Activated naive CD4-positive, alpha-beta T cell treated with anti-CD3 and anti-CD28 coated beads for 36 hours (primary cell): Measurements from ENCODE around the gene LRCH4. TPM values are rescaled to one million over a fixed set of nuclear protein-coding genes. Genes with fewer than 3 reads are reported as not detected.

Experiments
- CTCF ChIA-PET: fragments of 350-600 bp; sonication (Branson Sonifier 250); formaldehyde crosslinking; loops from one replicate; lab custom pipeline; 2021; ENCODE audit warnings: antibody characterized with exemption; lab: Charles Lee
- DNase-seq: peaks from one replicate; pipeline ENCODE4 v3.0.0-alpha.2; 2020
- H3K27ac Mint-ChIP-seq: one replicate; pipeline ENCODE4 v1.8.0; 2021; ENCODE audit warnings: mild to moderate bottlenecking, mixed read lengths
- H3K27me3 Mint-ChIP-seq: one replicate; pipeline ENCODE4 v1.8.0; 2021; ENCODE audit warnings: low read depth, mixed read lengths
- H3K36me3 Mint-ChIP-seq: one replicate; pipeline ENCODE4 v1.8.0; 2021; ENCODE audit warnings: low read depth, mixed read lengths
- H3K4me1 Mint-ChIP-seq: one replicate; pipeline ENCODE4 v1.8.0; 2021; ENCODE audit warnings: low read depth, mixed read lengths
- H3K4me3 Mint-ChIP-seq: one replicate; pipeline ENCODE4 v1.8.0; 2021; ENCODE audit warnings: mild to moderate bottlenecking, moderate library complexity, mixed read lengths
- H3K9me3 Mint-ChIP-seq: one replicate; pipeline ENCODE4 v1.8.0; 2021; ENCODE audit warnings: mixed read lengths
- intact Hi-C: fragments of 100-400 bp; cut with micrococcal nuclease; formaldehyde crosslinking; loops from one replicate; pipeline ENCODE4 v1.15.1; 2023
- total RNA-seq, 2 experiments: library from RNA; stranded (reverse); gene quantifications; one replicate each; pipeline ENCODE4 v1.2.3, GENCODE V29; 2021

The LRCH4 gene
- total RNA-seq, 2 experiments from 2014 or later: 78.0 to 81.2 TPM

- Mint-ChIP-seq H3K36me3 (no peaks in the 10 kb centered on the region), H3K27ac (no peak overlapping the region)
Measured at GRCh38 chr7:100588438-100588837, 2.5 kb upstream of the LRCH4 start.

GRCh38 chr7:100586266-100587025, 517 bp upstream of the LRCH4 start, which contains the start of gene FBXO24:
TSS of gene FBXO24 (plus strand) at chr7:100586328. CDS start at chr7:100586626, 298 bp downstream.
- peaks cover 1% of the 10 kb centered on the region for H3K36me3 Mint-ChIP-seq
- H3K4me3 Mint-ChIP-seq: peak within 1 kb of the TSS; percentile 89
- H3K4me1 Mint-ChIP-seq: peaks cover 27% of the 10 kb centered on the region
- CTCF ChIA-PET: interaction anchor here (0.6 to 4.6 kb wide), 14 partner anchors 19 to 119 kb away, joined by 3 to 30 read pairs (median 4); partner anchors contain the start of genes GIGYF1 and POP7
- H3K27me3 Mint-ChIP-seq: peaks cover 7% of the 10 kb centered on the region
- peak; percentile 100 for DNase-seq
- H3K27ac Mint-ChIP-seq: peak within 1 kb of the TSS; percentile 97
- H3K9me3 Mint-ChIP-seq: no peaks in the 10 kb centered on the region
- intact Hi-C loops: loop anchor here (1.0 kb wide), 10 partner anchors 18 to 157 kb away; partner anchors contain the start of genes AGFG2, MEPCE, MOSPD3 and TSC22D4

More at GRCh38 chr7:100588438-100588837, 2.5 kb upstream of the LRCH4 start:
- peak; percentile 25 for DNase-seq
- peaks cover 7% of the 10 kb centered on the region for H3K27me3 Mint-ChIP-seq
- CTCF ChIA-PET: interaction anchor here (0.5 to 2.1 kb wide), 14 partner anchors 11 to 471 kb away, joined by 3 to 15 read pairs (median 4); partner anchors contain the start of gene POP7
- H3K4me3 Mint-ChIP-seq: peak overlapping the region; percentile 25
- H3K4me1 Mint-ChIP-seq: peaks cover 18% of the 10 kb centered on the region
- no peaks in the 10 kb centered on the region for H3K9me3 Mint-ChIP-seq
- intact Hi-C loops: loop anchor here (1.0 kb wide), 2 partner anchors 24 to 119 kb away; no protein-coding TSS in a partner anchor

DNA sequence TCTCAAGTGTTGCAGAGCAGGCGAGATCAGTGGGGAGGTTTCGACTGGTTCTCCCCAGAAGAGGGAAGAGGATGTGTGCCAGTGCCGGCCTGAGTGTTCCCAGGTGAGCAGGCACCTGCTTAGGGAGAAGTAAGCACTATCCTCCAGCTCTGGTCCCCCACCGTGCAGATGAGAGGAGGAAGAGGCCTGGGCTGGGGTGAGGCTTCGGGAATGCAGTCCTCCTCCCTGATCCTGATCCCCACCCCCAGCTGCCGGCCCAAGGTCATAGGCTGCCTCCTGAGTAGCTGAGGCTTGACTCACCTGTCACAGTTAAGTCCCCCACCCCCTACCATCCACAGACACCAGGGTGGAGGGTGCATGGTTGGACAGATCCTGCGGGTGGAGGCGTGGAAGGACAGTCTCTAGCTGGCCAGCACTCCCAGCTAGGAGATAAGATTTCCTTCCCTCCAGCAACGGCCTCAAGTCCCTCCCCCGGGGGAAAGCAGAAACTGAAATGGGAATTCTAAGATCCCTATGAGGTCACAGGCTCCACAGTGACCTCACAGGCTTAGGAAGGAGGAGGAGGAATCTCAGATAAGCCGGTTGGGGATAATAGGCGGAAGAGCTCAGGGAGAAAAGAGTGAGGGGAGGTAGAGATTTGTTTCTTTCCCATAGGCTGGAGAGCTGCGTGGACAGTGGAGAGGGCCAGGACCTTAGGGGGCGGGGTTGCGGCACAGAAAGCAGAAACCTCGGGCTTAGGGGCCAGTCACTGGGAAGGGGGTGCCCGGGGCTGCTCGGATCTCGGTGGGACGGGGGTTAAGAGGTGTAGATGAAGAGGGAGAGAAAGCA, 1.0 kb downstream of the LRCH4 start:
- no peaks in the 10 kb centered on the region for H3K27me3 Mint-ChIP-seq
- CTCF ChIA-PET: interaction anchor here (0.8 to 4.6 kb wide), 11 partner anchors 13 to 141 kb away, joined by 3 to 30 read pairs (median 5); partner anchors contain the start of genes GIGYF1, MOSPD3 and POP7
- peak; percentile 37 for DNase-seq
- no peaks in the 10 kb centered on the region for H3K9me3 Mint-ChIP-seq
- intact Hi-C loops: no loop called here
- peak overlapping the region; percentile 89 for H3K4me3 Mint-ChIP-seq
- H3K36me3 Mint-ChIP-seq: peaks cover 1% of the 10 kb centered on the region
- peak overlapping the region; percentile 97 for H3K27ac Mint-ChIP-seq
- H3K4me1 Mint-ChIP-seq: peaks cover 29% of the 10 kb centered on the region

GRCh38 chr7:100584054-100584682, 1.8 kb downstream of the LRCH4 start:
- Mint-ChIP-seq H3K36me3 (peaks cover 3% of the 10 kb centered on the region), H3K27me3 (no peaks in the 10 kb centered on the region), H3K4me3 (peak overlapping the region; percentile 89), H3K9me3 (no peaks in the 10 kb centered on the region), H3K4me1 (peaks cover 29% of the 10 kb centered on the region), H3K27ac (peak overlapping the region; percentile 97)
- CTCF ChIA-PET: interaction anchor here (0.6 to 4.6 kb wide), 11 partner anchors 14 to 155 kb away, joined by 3 to 30 read pairs (median 4); partner anchors contain the start of genes GIGYF1, MOSPD3 and ZCWPW1
- DNase-seq: peak; percentile 23
- intact Hi-C loops: no loop called here

DNA sequence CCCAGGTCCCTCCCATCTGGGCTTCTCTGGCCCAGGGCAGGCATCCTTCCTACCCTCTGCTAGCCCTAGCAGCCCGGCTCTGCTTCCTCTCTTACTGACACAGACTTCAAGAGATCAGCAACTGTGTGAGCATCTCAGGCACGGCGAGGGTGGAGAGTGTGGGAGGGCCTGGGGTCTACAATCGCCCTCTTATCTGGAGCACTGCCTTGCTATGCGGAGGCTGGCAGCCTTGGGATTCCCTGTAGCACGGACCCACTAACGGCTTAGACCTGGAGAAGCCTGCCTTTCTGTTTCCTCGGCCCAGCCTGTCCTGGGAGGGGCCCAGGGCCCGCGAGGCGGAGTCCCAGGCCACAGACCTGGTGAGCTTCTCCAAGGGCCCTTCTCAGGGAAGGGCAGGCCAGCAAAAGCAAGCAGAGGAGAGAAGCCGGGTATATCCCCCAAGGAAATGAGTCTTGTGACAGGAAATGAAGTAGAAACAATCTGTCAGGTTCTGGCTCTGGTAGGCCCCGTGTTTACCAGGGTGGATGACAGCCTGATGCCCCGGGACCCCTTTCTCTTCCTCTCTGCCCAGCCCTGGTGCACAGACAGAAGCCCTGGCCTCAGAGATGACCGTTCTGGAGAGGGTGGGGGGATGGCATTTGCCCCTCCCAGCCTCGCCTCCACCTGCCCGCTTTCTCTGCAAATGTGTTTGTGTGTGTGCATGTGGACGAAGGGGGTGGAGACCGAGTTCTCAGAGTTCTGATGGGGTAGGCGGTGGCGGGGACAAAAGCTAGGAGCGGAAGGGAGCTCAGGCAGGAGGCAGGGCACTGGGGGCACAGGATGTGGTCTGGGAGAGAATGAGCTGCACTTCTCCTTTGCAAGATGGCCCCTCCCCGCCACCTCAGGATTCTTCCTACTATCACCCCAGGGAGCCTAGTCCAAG, 2.5 kb downstream of the LRCH4 start:
- DNase-seq: peak; percentile 85
- H3K36me3 Mint-ChIP-seq: peaks cover 8% of the 10 kb centered on the region
- no peaks in the 10 kb centered on the region for H3K27me3 Mint-ChIP-seq
- CTCF ChIA-PET: interaction anchor here (0.6 to 4.6 kb wide), 8 partner anchors 14 to 155 kb away, joined by 3 to 30 read pairs (median 4); partner anchors contain the start of genes GIGYF1, MOSPD3 and ZCWPW1
- intact Hi-C loops: loop anchor here (1.0 kb wide), 2 partner anchors 12 to 291 kb away; no protein-coding TSS in a partner anchor
- peak overlapping the region; percentile 97 for H3K27ac Mint-ChIP-seq
- no peaks in the 10 kb centered on the region for H3K9me3 Mint-ChIP-seq
- peak overlapping the region; percentile 89 for H3K4me3 Mint-ChIP-seq
- H3K4me1 Mint-ChIP-seq: peaks cover 29% of the 10 kb centered on the region

GRCh38 chr7:100582650-100583049, 3.3 kb downstream of the LRCH4 start:
- peak overlapping the region; percentile 16 for H3K4me3 Mint-ChIP-seq
- peaks cover 8% of the 10 kb centered on the region for H3K36me3 Mint-ChIP-seq
- H3K27ac Mint-ChIP-seq: peak overlapping the region; percentile 97
- no peaks in the 10 kb centered on the region for H3K27me3 Mint-ChIP-seq
- DNase-seq: no peak
- no peaks in the 10 kb centered on the region for H3K9me3 Mint-ChIP-seq
- CTCF ChIA-PET: interaction anchor here (1.4 to 1.5 kb wide), 2 partner anchors 19 to 113 kb away, joined by 3 to 4 read pairs; no protein-coding TSS in a partner anchor
- intact Hi-C loops: loop anchor here (1.0 kb wide), 2 partner anchors 11 to 292 kb away; no protein-coding TSS in a partner anchor
- peaks cover 29% of the 10 kb centered on the region for H3K4me1 Mint-ChIP-seq

DNA sequence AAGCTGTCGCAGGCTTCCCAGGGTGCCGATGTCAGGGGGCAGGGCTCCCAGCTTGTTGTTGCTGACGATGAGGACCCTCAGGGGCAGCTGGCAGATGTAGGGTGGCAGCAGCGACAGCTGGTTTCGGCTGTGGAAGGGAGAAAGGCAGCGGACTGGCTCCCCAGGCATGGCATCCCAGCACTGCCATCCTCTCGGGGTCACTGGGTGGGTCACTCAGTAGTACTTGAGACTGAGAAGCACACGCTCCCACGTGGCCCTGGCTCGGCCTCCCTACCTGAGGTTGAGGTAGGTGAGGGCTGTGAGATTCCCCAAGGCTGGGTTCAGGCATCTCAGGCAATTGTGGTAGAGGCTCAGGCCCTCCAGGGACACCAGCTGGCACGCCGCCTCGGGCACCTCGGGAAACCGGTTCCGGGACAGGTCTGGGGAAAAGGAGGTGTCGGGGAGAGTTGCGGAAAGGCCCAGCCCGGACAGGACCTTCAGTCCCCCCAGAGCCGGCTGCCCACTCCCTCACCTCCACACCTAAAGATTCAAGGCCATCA, 3.8 kb downstream of the LRCH4 start:
- no peaks in the 10 kb centered on the region for H3K9me3 Mint-ChIP-seq
- no peak overlapping the region for H3K4me3 Mint-ChIP-seq
- no peaks in the 10 kb centered on the region for H3K27me3 Mint-ChIP-seq
- no peak for DNase-seq
- H3K27ac Mint-ChIP-seq: peak overlapping the region; percentile 97
- CTCF ChIA-PET: interaction anchor here (0.6 to 1.1 kb wide), 2 partner anchors 19 to 108 kb away, joined by 3 to 4 read pairs; no protein-coding TSS in a partner anchor
- H3K4me1 Mint-ChIP-seq: peaks cover 29% of the 10 kb centered on the region
- peaks cover 8% of the 10 kb centered on the region for H3K36me3 Mint-ChIP-seq
- intact Hi-C loops: no loop called here

- Mint-ChIP-seq H3K27ac (no peak overlapping the region), H3K4me1 (peaks cover 29% of the 10 kb centered on the region), H3K27me3 (no peaks in the 10 kb centered on the region), H3K36me3 (peaks cover 14% of the 10 kb centered on the region), H3K9me3 (no peaks in the 10 kb centered on the region), H3K4me3 (no peak overlapping the region)
- CTCF ChIA-PET: interaction anchor here (1.1 to 1.2 kb wide), 2 partner anchors 14 to 18 kb away, joined by 3 to 4 read pairs; no protein-coding TSS in a partner anchor
- intact Hi-C loops: no loop called here
- no peak for DNase-seq
Measured at GRCh38 chr7:100580466-100581283, 5.3 kb downstream of the LRCH4 start.

GRCh38 chr7:100578246-100579183, 7.4 kb downstream of the LRCH4 start:
- CTCF ChIA-PET: interaction anchor here (0.7 to 1.4 kb wide), 3 partner anchors 14 to 83 kb away, joined by 3 to 4 read pairs (median 4); no protein-coding TSS in a partner anchor
- H3K27me3 Mint-ChIP-seq: no peaks in the 10 kb centered on the region
- no peaks in the 10 kb centered on the region for H3K9me3 Mint-ChIP-seq
- peaks cover 12% of the 10 kb centered on the region for H3K4me1 Mint-ChIP-seq
- DNase-seq: no peak
- H3K4me3 Mint-ChIP-seq: no peak overlapping the region
- intact Hi-C loops: no loop called here
- peaks cover 19% of the 10 kb centered on the region for H3K36me3 Mint-ChIP-seq
- H3K27ac Mint-ChIP-seq: no peak overlapping the region
